GM21576 (cell line): Measurements from ENCODE around the gene HMGCR.

Source experiments
- ATAC-seq: cut with Tn5 transposase; IDR thresholded peaks from one replicate; pipeline ENCODE4 v1.9.1; 2021; ENCODE audit warnings: mild to moderate bottlenecking, moderate library complexity; ENCODE audit not compliant: unreplicated experiment

Gene HMGCR

GRCh38 chr5:75380099-75380498, 43.1 kb downstream of the HMGCR start:
- ATAC-seq = no peak

- ATAC-seq = no peak
Measured at GRCh38 chr5:75381456-75381855, 44.4 kb downstream of the HMGCR start.

- ATAC-seq = no peak
Measured at GRCh38 chr5:75384218-75384617, 47.2 kb downstream of the HMGCR start.

GRCh38 chr5:75387806-75388205, 50.8 kb downstream of the HMGCR start:
- no peak for ATAC-seq

GRCh38 chr5:75389430-75389829, 52.4 kb downstream of the HMGCR start:
- ATAC-seq = no peak

- ATAC-seq = no peak
Measured at GRCh38 chr5:75395277-75395676, 58.3 kb downstream of the HMGCR start.

- ATAC-seq = no peak
Measured at GRCh38 chr5:75405296-75405695, 68.3 kb downstream of the HMGCR start.
